ENCODE data around the gene TPSG1. TPM values are rescaled to one million over a fixed set of nuclear protein-coding genes. Genes with fewer than 3 reads are reported as not detected.

TPSG1 gene
- total RNA-seq, 1 experiment from 2014 or later, result not detected

GRCh38 chr16:1195393-1195666 lies 29.7 kb downstream of the TPSG1 start:
- ChIA-PET CTCF (no interaction called here), POLR2A (no interaction called here)
- no peak for ATAC-seq
- no peak for TF ChIP-seq ERG (CRISPR knock-in tag; IDR thresholded peaks at IDR 0.05)
- TF ChIP-seq, protein P1, sequence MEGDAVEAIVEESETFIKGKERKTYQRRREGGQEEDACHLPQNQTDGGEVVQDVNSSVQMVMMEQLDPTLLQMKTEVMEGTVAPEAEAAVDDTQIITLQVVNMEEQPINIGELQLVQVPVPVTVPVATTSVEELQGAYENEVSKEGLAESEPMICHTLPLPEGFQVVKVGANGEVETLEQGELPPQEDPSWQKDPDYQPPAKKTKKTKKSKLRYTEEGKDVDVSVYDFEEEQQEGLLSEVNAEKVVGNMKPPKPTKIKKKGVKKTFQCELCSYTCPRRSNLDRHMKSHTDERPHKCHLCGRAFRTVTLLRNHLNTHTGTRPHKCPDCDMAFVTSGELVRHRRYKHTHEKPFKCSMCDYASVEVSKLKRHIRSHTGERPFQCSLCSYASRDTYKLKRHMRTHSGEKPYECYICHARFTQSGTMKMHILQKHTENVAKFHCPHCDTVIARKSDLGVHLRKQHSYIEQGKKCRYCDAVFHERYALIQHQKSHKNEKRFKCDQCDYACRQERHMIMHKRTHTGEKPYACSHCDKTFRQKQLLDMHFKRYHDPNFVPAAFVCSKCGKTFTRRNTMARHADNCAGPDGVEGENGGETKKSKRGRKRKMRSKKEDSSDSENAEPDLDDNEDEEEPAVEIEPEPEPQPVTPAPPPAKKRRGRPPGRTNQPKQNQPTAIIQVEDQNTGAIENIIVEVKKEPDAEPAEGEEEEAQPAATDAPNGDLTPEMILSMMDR (IDR thresholded peaks at IDR 0.05), result no peak
- TF ChIP-seq, protein P2, sequence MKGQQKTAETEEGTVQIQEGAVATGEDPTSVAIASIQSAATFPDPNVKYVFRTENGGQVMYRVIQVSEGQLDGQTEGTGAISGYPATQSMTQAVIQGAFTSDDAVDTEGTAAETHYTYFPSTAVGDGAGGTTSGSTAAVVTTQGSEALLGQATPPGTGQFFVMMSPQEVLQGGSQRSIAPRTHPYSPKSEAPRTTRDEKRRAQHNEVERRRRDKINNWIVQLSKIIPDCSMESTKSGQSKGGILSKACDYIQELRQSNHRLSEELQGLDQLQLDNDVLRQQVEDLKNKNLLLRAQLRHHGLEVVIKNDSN (CRISPR knock-in tag; IDR thresholded peaks at IDR 0.05), result no peak
- TF ChIP-seq, protein P3, sequence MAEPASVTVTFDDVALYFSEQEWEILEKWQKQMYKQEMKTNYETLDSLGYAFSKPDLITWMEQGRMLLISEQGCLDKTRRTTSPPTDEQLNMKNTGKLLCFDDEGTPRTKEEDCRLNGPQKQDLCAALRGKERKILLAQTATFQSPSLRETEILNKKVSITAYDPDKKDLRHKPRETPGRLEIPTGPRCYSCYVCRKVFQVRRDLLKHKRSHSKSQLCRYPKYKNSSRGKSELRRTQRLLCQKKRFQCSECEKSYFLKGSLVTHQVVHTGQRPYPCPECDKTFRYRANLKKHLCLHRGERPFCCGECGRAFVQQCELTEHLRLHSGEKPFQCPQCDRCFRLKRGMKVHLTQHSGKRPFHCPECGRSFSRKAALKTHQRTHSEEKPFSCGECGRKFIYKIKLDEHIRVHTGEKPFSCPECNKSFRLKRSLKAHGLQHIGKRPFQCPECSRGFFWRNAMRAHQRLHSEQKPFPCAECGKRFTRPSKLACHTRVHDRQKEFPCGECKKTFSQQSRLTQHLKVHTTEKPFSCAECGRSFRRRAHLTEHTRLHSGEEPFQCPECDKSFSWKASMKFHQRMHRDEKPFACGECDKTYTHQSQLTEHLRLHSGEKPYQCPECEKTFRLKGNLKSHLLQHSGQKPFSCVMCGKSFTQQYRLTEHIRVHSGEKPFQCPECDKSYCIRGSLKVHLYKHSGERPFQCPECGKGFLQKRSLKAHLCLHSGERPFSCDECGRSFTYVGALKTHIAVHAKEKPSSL (CRISPR knock-in tag; conservative IDR thresholded peaks at IDR 0.05), result no peak
- TF ChIP-seq, protein P4, sequence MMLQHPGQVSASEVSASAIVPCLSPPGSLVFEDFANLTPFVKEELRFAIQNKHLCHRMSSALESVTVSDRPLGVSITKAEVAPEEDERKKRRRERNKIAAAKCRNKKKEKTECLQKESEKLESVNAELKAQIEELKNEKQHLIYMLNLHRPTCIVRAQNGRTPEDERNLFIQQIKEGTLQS (CRISPR knock-in tag; conservative IDR thresholded peaks at IDR 0.05), result no peak
- TF ChIP-seq, protein P5, sequence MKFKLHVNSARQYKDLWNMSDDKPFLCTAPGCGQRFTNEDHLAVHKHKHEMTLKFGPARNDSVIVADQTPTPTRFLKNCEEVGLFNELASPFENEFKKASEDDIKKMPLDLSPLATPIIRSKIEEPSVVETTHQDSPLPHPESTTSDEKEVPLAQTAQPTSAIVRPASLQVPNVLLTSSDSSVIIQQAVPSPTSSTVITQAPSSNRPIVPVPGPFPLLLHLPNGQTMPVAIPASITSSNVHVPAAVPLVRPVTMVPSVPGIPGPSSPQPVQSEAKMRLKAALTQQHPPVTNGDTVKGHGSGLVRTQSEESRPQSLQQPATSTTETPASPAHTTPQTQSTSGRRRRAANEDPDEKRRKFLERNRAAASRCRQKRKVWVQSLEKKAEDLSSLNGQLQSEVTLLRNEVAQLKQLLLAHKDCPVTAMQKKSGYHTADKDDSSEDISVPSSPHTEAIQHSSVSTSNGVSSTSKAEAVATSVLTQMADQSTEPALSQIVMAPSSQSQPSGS (CRISPR knock-in tag; IDR thresholded peaks at IDR 0.05; ENCODE audit: borderline replicate concordance, low read depth), result no peak
- no peak for TF ChIP-seq ZNF232 (CRISPR knock-in tag; IDR thresholded peaks at IDR 0.05)
- TF ChIP-seq, protein P6, sequence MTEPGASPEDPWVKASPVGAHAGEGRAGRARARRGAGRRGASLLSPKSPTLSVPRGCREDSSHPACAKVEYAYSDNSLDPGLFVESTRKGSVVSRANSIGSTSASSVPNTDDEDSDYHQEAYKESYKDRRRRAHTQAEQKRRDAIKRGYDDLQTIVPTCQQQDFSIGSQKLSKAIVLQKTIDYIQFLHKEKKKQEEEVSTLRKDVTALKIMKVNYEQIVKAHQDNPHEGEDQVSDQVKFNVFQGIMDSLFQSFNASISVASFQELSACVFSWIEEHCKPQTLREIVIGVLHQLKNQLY (CRISPR knock-in tag; IDR thresholded peaks at IDR 0.05), result no peak
- no peak for TF ChIP-seq SP1 (CRISPR knock-in tag; conservative IDR thresholded peaks at IDR 0.05)
- no peak for TF ChIP-seq ELF4 (CRISPR knock-in tag; IDR thresholded peaks at IDR 0.05; ENCODE audit: low read depth)
- TF ChIP-seq RORB (CRISPR knock-in tag; IDR thresholded peaks at IDR 0.05), result no peak
- no peak for TF ChIP-seq GRHL2 (CRISPR knock-in tag; IDR thresholded peaks at IDR 0.05; ENCODE audit: insufficient replicate concordance, severe bottlenecking)
- no peak for TF ChIP-seq FOXP1 (CRISPR knock-in tag; IDR thresholded peaks at IDR 0.05; ENCODE audit: borderline replicate concordance)
- TF ChIP-seq, protein P7, sequence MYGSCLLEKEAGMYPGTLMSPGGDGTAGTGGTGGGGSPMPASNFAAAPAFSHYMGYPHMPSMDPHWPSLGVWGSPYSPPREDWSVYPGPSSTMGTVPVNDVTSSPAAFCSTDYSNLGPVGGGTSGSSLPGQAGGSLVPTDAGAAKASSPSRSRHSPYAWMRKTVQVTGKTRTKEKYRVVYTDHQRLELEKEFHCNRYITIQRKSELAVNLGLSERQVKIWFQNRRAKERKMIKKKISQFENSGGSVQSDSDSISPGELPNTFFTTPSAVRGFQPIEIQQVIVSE (CRISPR knock-in tag; IDR thresholded peaks at IDR 0.05; ENCODE audit: borderline replicate concordance), result no peak
- TF ChIP-seq, protein P8, sequence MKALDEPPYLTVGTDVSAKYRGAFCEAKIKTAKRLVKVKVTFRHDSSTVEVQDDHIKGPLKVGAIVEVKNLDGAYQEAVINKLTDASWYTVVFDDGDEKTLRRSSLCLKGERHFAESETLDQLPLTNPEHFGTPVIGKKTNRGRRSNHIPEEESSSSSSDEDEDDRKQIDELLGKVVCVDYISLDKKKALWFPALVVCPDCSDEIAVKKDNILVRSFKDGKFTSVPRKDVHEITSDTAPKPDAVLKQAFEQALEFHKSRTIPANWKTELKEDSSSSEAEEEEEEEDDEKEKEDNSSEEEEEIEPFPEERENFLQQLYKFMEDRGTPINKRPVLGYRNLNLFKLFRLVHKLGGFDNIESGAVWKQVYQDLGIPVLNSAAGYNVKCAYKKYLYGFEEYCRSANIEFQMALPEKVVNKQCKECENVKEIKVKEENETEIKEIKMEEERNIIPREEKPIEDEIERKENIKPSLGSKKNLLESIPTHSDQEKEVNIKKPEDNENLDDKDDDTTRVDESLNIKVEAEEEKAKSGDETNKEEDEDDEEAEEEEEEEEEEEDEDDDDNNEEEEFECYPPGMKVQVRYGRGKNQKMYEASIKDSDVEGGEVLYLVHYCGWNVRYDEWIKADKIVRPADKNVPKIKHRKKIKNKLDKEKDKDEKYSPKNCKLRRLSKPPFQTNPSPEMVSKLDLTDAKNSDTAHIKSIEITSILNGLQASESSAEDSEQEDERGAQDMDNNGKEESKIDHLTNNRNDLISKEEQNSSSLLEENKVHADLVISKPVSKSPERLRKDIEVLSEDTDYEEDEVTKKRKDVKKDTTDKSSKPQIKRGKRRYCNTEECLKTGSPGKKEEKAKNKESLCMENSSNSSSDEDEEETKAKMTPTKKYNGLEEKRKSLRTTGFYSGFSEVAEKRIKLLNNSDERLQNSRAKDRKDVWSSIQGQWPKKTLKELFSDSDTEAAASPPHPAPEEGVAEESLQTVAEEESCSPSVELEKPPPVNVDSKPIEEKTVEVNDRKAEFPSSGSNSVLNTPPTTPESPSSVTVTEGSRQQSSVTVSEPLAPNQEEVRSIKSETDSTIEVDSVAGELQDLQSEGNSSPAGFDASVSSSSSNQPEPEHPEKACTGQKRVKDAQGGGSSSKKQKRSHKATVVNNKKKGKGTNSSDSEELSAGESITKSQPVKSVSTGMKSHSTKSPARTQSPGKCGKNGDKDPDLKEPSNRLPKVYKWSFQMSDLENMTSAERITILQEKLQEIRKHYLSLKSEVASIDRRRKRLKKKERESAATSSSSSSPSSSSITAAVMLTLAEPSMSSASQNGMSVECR (CRISPR knock-in tag; IDR thresholded peaks at IDR 0.05; ENCODE audit: borderline replicate concordance), result no peak
- Mint-ChIP-seq H3K36me3 (no peaks in the 10 kb centered on the region), H3K4me3 (no peak overlapping the region), H3K4me1 (0 out of 2 replicates have a peak, but pooled peaks cover 4% of the 10 kb centered on the region), H3K9me3 (no peaks in the 10 kb centered on the region), H3K27ac (no peak overlapping the region), H3K27me3 (ENCODE audit: low read depth) (no peaks in the 10 kb centered on the region)
- no peak for DNase-seq (ENCODE audit: low spot score)
